Left ventricle myocardium inferior (tissue), 1 donor: ENCODE measurements around the gene KCNMA1. TPM values are rescaled to one million over a fixed set of nuclear protein-coding genes. Genes with fewer than 3 reads are reported as not detected.

ENCODE experiments used
- DNase-seq: peaks from one replicate; pipeline ENCODE4 v3.0.0-alpha.2; 2020
- H3K27ac ChIP-seq: fragments of 200-600 bp; replicated peaks from 2 replicates; pipeline ENCODE4 v1.8.0; 2021
- H3K27me3 ChIP-seq: fragments of 200-600 bp; 2 replicates; pipeline ENCODE4 v1.8.0; 2021; ENCODE audit warnings: low read depth
- H3K36me3 ChIP-seq: fragments of 200-600 bp; 2 replicates; pipeline ENCODE4 v1.8.0; 2021
- H3K4me1 ChIP-seq: fragments of 200-600 bp; 2 replicates; pipeline ENCODE4 v1.8.0; 2021
- H3K4me3 ChIP-seq: fragments of 200-600 bp; 2 replicates; pipeline ENCODE4 v1.8.0; 2021; ENCODE audit warnings: mild to moderate bottlenecking, moderate library complexity
- H3K9me3 ChIP-seq: fragments of 200-600 bp; replicated peaks from 2 replicates; pipeline ENCODE4 v1.8.0; 2021
- intact Hi-C: fragments of 100-400 bp; cut with micrococcal nuclease; formaldehyde crosslinking; loops from one replicate; pipeline ENCODE4 v1.11.0; 2022
- total RNA-seq: library from RNA; stranded (reverse); fragmentation: NEBNext Ultra II Directional; extraction: Animal tissue kit (Norgen Biotek cat#: 25700); gene quantifications from one replicate; pipeline ENCODE4 v1.2.1, GENCODE V29; 2021
- TF ChIP-seq, protein P1 (sequence below): fragments of 200-600 bp; IDR thresholded peaks from 2 replicates; pipeline ENCODE4 v1.8.0; 2021; ENCODE audit warnings: antibody characterized with exemption, mild to moderate bottlenecking, borderline replicate concordance
- donor health status: DM: no; HTN: yes; CAD: no; lungs with severe emphysema.

KCNMA1 gene
- total RNA-seq, 1 donor from 2014 or later = 1.8 TPM

DNA sequence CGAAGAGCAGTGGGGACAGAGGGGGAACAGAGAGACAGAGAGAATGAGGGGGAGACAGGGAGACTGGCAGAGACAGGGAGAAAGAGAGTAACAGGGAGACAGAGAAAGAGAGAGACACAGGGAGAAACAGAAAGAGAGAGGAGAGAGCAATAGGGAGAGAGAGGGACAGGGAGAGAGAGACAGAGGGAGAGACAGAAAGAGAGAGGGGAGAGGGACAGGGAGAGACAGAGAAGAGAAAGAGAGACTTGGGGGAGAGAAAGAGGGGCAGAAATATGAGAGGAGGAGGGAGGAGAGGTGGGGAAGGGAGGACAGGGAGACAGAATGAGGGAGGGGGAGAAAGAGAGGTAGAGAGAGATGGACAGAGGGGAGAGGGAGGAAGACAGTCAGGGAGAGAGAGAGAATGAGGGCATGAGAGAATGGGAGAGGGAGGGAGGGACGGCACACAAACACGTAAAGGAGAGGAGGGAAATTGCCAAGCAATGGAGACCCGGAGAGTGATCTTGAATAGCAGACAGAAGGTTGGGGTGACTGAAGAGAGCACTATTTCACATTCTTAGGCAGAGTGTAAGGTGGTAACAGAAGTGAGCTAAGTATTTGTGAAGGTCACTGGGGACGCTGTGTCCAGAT, 33.3 kb upstream of the KCNMA1 start:
- DNase-seq = no peak
- no peaks in the 10 kb centered on the region for H3K9me3 ChIP-seq
- no peaks in the 10 kb centered on the region for H3K4me1 ChIP-seq
- peaks cover 74% of the 10 kb centered on the region for H3K27me3 ChIP-seq
- intact Hi-C loops = no loop called here
- no peaks in the 10 kb centered on the region for H3K36me3 ChIP-seq
- TF ChIP-seq, protein P1, sequence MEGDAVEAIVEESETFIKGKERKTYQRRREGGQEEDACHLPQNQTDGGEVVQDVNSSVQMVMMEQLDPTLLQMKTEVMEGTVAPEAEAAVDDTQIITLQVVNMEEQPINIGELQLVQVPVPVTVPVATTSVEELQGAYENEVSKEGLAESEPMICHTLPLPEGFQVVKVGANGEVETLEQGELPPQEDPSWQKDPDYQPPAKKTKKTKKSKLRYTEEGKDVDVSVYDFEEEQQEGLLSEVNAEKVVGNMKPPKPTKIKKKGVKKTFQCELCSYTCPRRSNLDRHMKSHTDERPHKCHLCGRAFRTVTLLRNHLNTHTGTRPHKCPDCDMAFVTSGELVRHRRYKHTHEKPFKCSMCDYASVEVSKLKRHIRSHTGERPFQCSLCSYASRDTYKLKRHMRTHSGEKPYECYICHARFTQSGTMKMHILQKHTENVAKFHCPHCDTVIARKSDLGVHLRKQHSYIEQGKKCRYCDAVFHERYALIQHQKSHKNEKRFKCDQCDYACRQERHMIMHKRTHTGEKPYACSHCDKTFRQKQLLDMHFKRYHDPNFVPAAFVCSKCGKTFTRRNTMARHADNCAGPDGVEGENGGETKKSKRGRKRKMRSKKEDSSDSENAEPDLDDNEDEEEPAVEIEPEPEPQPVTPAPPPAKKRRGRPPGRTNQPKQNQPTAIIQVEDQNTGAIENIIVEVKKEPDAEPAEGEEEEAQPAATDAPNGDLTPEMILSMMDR = no peak
- no peak overlapping the region for H3K27ac ChIP-seq
- no peak overlapping the region for H3K4me3 ChIP-seq

GRCh38 chr10:77669892-77670291, 32.3 kb upstream of the KCNMA1 start:
- no peaks in the 10 kb centered on the region for H3K9me3 ChIP-seq
- peaks cover 85% of the 10 kb centered on the region for H3K27me3 ChIP-seq
- TF ChIP-seq, protein P1 = no peak

DNA sequence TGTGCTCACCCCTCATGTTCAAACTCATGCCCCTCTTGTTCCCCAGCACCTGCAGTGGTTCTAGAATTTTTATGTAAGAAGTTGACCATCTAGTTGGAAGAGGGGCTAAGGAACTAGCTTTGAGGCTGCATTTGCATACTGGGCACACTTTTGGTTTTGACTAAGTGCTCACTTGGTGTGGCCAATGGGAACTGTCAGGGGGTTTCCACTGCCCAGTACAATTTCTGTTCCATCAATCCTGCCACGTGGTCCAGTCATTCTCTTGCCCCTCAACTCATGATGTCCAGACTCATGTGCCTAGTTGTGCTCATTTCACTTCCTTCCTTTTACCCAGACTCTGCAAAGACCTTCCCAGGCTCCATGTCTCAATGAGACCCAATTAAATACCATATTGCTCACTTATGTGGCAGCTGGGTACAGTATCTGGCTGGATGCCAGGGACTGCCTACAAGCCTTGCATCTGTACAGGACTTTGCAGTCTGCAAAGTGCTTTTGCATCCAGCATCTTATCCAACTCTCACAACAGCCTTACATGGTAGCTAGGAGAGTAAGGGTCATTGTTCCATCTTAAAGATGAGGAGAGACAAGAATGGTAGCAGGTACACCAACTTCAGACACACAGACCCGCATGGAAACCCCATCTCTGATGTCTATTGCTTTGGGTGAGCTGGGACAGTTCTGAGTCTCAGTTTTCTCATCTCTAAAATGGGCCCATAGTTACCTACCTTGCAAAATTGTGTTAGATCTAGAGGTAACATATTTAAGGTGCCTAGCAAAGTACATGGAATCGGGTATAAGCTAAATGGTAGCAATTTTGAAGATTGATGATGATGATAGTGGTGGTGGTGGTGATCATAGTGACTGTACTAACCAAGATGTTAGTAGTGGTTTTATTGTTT, 30.1 kb upstream of the KCNMA1 start:
- Histone ChIP-seq H3K9me3 (no peaks in the 10 kb centered on the region), H3K4me3 (no peak overlapping the region), H3K4me1 (no peaks in the 10 kb centered on the region), H3K27me3 (peaks cover 86% of the 10 kb centered on the region), H3K36me3 (no peaks in the 10 kb centered on the region), H3K27ac (no peak overlapping the region)
- intact Hi-C loops = no loop called here
- no peak for DNase-seq
- TF ChIP-seq, protein P1 = no peak

More at GRCh38 chr10:77669892-77670291, 32.3 kb upstream of the KCNMA1 start:
- Histone ChIP-seq H3K36me3 (no peaks in the 10 kb centered on the region), H3K4me3 (no peak overlapping the region), H3K27ac (no peak overlapping the region), H3K4me1 (no peaks in the 10 kb centered on the region)
- no peak for DNase-seq
- intact Hi-C loops = no loop called here

- H3K36me3 ChIP-seq = no peaks in the 10 kb centered on the region
- intact Hi-C loops = no loop called here
- TF ChIP-seq, protein P1 = no peak
- peaks cover 82% of the 10 kb centered on the region for H3K27me3 ChIP-seq
- no peaks in the 10 kb centered on the region for H3K9me3 ChIP-seq
- DNase-seq = no peak
- no peak overlapping the region for H3K27ac ChIP-seq
- no peak overlapping the region for H3K4me3 ChIP-seq
- no peaks in the 10 kb centered on the region for H3K4me1 ChIP-seq
Measured at GRCh38 chr10:77666821-77667220, 29.2 kb upstream of the KCNMA1 start.

- Histone ChIP-seq H3K27me3 (peaks cover 70% of the 10 kb centered on the region), H3K4me3 (no peak overlapping the region), H3K9me3 (peaks cover under 1% of the 10 kb centered on the region), H3K36me3 (no peaks in the 10 kb centered on the region), H3K4me1 (no peaks in the 10 kb centered on the region), H3K27ac (no peak overlapping the region)
- DNase-seq = no peak
- TF ChIP-seq, protein P1 = no peak
- intact Hi-C loops = no loop called here
Measured at GRCh38 chr10:77664696-77665095, 27.1 kb upstream of the KCNMA1 start.
